Measurements from ENCODE around the gene ZNF396.

The ZNF396 gene

GRCh38 chr18:35352778-35353177, 24.4 kb downstream of the ZNF396 start:
- ATAC-seq = no peak
- TF ChIP-seq GLIS3 (CRISPR knock-in tag; IDR thresholded peaks at IDR 0.05) (no peak), BACH2 (CRISPR knock-in tag; IDR thresholded peaks at IDR 0.05; ENCODE audit: borderline replicate concordance) (no peak), ZNF70 (CRISPR knock-in tag; IDR thresholded peaks at IDR 0.05) (no peak), RARB (CRISPR knock-in tag; IDR thresholded peaks at IDR 0.05) (no peak), ZC3H10 (CRISPR knock-in tag; IDR thresholded peaks at IDR 0.05) (no peak), ISL1 (CRISPR knock-in tag; IDR thresholded peaks at IDR 0.05) (no peak), ARNTL (CRISPR knock-in tag; IDR thresholded peaks at IDR 0.05; ENCODE audit: borderline replicate concordance, low read depth) (no peak), ESRRG (CRISPR knock-in tag; IDR thresholded peaks at IDR 0.05) (no peak), CSRNP3 (CRISPR knock-in tag; IDR thresholded peaks at IDR 0.05) (no peak)

GRCh38 chr18:35352283-35352682, 24.9 kb downstream of the ZNF396 start:
- TF ChIP-seq ZNF70 (CRISPR knock-in tag; IDR thresholded peaks at IDR 0.05) (no peak), CSDC2 (CRISPR knock-in tag; IDR thresholded peaks at IDR 0.05) (no peak), SNAI2 (CRISPR knock-in tag; IDR thresholded peaks at IDR 0.05) (no peak), ZC3H10 (CRISPR knock-in tag; IDR thresholded peaks at IDR 0.05) (no peak), ZFP3 (CRISPR knock-in tag; IDR thresholded peaks at IDR 0.05) (no peak), GLIS3 (CRISPR knock-in tag; IDR thresholded peaks at IDR 0.05) (no peak), ISL1 (CRISPR knock-in tag; IDR thresholded peaks at IDR 0.05) (no peak), TSHZ2 (CRISPR knock-in tag; IDR thresholded peaks at IDR 0.05) (no peak), ARNTL (CRISPR knock-in tag; IDR thresholded peaks at IDR 0.05; ENCODE audit: borderline replicate concordance, low read depth) (no peak), ZNF565 (CRISPR knock-in tag; conservative IDR thresholded peaks at IDR 0.05; ENCODE audit: low read depth) (no peak), TCF4 (CRISPR knock-in tag; IDR thresholded peaks at IDR 0.05; ENCODE audit: borderline replicate concordance) (no peak), CREB5 (CRISPR knock-in tag; IDR thresholded peaks at IDR 0.05; ENCODE audit: low read depth) (no peak), ZNF8 (CRISPR knock-in tag; IDR thresholded peaks at IDR 0.05) (no peak)

GRCh38 chr18:35348001-35348400, 29.1 kb downstream of the ZNF396 start:
- no peak for TF ChIP-seq OSR1 (CRISPR knock-in tag; IDR thresholded peaks at IDR 0.05)
- no peak for TF ChIP-seq ESRRG (CRISPR knock-in tag; IDR thresholded peaks at IDR 0.05)
- TF ChIP-seq ZNF565 (CRISPR knock-in tag; conservative IDR thresholded peaks at IDR 0.05; ENCODE audit: low read depth) = no peak
- TF ChIP-seq BACH2 (CRISPR knock-in tag; IDR thresholded peaks at IDR 0.05; ENCODE audit: borderline replicate concordance) = no peak
- TF ChIP-seq ZC3H10 (CRISPR knock-in tag; IDR thresholded peaks at IDR 0.05) = no peak
- TF ChIP-seq POU6F1 (CRISPR knock-in tag; IDR thresholded peaks at IDR 0.05; ENCODE audit: borderline replicate concordance, low read depth) = no peak
- no peak for TF ChIP-seq PATZ1 (CRISPR knock-in tag; IDR thresholded peaks at IDR 0.05; ENCODE audit: borderline replicate concordance)
- no peak for TF ChIP-seq PPARA (CRISPR knock-in tag; IDR thresholded peaks at IDR 0.05; ENCODE audit: borderline replicate concordance)
- TF ChIP-seq CSDC2 (CRISPR knock-in tag; IDR thresholded peaks at IDR 0.05) = no peak
- TF ChIP-seq SNAI2 (CRISPR knock-in tag; IDR thresholded peaks at IDR 0.05) = no peak
- no peak for TF ChIP-seq ZNF70 (CRISPR knock-in tag; IDR thresholded peaks at IDR 0.05)
- TF ChIP-seq ZFP3 (CRISPR knock-in tag; IDR thresholded peaks at IDR 0.05) = no peak
- TF ChIP-seq RARB (CRISPR knock-in tag; IDR thresholded peaks at IDR 0.05) = no peak
- no peak for TF ChIP-seq ZFP30 (CRISPR knock-in tag; IDR thresholded peaks at IDR 0.05)
- ATAC-seq = no peak

More at GRCh38 chr18:35352283-35352682, 24.9 kb downstream of the ZNF396 start:
- ATAC-seq = no peak

Measured in SK-N-SH treated with all-trans-retinoic acid at 6 μM for 48 hours (cell line).